ENCODE results near the gene UROC1.

DNA sequence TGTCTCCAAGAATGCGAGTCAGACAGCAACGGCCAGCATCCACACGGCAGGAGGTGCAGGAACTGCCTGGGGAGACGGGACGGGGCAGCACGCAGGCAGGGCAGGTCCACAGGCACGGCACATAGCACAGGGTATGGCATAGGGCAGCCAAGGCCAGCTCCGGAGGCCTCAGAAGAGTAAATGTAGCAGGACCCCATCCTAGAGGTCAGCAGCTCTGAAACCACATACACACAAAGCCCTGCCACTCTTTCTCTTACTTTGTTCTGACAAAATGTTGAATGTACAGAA, 68.7 kb downstream of the UROC1 start:
- TF ChIP-seq, protein P1, sequence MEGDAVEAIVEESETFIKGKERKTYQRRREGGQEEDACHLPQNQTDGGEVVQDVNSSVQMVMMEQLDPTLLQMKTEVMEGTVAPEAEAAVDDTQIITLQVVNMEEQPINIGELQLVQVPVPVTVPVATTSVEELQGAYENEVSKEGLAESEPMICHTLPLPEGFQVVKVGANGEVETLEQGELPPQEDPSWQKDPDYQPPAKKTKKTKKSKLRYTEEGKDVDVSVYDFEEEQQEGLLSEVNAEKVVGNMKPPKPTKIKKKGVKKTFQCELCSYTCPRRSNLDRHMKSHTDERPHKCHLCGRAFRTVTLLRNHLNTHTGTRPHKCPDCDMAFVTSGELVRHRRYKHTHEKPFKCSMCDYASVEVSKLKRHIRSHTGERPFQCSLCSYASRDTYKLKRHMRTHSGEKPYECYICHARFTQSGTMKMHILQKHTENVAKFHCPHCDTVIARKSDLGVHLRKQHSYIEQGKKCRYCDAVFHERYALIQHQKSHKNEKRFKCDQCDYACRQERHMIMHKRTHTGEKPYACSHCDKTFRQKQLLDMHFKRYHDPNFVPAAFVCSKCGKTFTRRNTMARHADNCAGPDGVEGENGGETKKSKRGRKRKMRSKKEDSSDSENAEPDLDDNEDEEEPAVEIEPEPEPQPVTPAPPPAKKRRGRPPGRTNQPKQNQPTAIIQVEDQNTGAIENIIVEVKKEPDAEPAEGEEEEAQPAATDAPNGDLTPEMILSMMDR (IDR thresholded peaks at IDR 0.05): no peak
- TF ChIP-seq POLR2A (IDR thresholded peaks at IDR 0.05) (no peak), EP300 (IDR thresholded peaks at IDR 0.05) (no peak)
